ENCODE results near the gene VTI1B. TPM values are rescaled to one million over a fixed set of nuclear protein-coding genes. Genes with fewer than 3 reads are reported as not detected.
A peak's percentile ranks its signal among the peaks of the same experiment; 100 is the strongest.

VTI1B gene
- total RNA-seq, 1 donor from 2014 or later, result 115 TPM

DNA sequence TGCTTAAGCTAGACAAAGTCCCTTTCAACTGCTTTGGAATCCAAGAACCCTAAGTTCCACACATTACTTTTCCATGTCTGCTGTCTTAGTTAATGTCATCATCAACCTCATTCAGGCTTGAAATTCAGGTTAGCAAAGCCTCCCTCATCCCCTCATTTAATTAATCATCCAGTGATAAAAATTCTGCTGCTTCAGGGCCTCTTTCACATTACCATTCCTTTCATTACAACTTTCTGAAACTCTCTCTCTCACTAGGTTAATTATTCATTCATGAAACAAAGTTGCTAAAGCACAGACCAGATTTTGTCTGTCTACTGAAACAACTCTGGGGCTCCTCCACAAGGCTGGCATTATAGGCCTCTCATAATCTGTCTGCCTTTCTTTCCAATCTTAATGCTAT lies 9.4 kb upstream of the VTI1B start:
- DNase-seq (ENCODE audit: low spot score), result no peak
- intact Hi-C loops (cut with DNase I), result no loop called here

- no peak for DNase-seq (ENCODE audit: low spot score)
- intact Hi-C loops (cut with DNase I), result no loop called here
Observed at GRCh38 chr14:67680941-67681340, 6.5 kb upstream of the VTI1B start.

DNA sequence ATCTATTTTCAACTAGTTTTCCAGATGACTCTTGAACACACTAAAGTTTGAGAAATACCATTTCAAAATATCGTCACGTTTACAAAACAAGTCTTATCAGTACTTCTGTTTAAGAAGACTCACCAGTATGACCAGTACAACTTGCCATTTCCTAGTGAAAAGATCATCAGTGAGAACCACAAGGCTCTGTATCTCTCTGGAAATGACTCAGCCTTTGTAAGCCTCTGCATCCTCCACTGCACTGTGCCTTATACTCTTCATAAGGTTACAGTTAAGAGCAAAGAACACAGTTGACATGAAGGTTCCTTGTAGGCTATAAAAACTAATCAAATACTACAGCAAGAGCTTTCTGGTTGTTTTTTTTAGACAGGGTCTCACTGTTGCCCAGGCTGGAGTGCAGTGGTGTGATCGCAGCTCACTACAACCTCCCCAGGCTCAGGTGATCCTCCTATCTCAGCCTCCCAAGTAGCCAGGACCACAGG lies 5.7 kb upstream of the VTI1B start:
- intact Hi-C loops (cut with DNase I), result no loop called here
- DNase-seq (ENCODE audit: low spot score), result no peak

DNA sequence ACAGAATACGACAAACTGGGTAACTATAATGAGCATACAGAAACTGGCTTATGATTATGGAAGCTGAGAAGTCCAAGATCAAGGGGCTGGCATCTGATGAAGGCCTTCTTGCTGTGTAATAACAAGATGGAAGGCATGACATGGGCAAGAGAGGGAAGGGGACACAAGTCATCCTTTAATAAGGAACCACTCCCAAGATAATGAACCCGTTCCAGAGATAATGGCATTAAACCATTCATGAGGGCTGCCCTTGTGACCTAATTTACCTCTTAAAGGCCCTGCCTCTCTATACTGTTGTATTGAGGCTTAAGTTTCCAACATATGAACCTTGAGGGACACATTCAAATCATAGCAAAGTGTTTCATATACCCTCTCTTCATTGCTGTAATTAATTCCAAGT lies 4.6 kb upstream of the VTI1B start:
- intact Hi-C loops (cut with DNase I), result no loop called here
- no peak for DNase-seq (ENCODE audit: low spot score)

GRCh38 chr14:67675219-67675582 lies 769 bp upstream of the VTI1B start:
- intact Hi-C loops (cut with DNase I), result no loop called here

GRCh38 chr14:67674139-67674479 lies 323 bp downstream of the VTI1B start:
- intact Hi-C loops (cut with DNase I), result loop anchor here (1.0 kb wide), 2 partner anchors 21 to 74 kb away; partner anchors contain the start of genes PIGH and RDH11
- peak; percentile 91 for DNase-seq (ENCODE audit: low spot score)

More at GRCh38 chr14:67675219-67675582, 769 bp upstream of the VTI1B start:
- DNase-seq (ENCODE audit: low spot score), result no peak

DNA sequence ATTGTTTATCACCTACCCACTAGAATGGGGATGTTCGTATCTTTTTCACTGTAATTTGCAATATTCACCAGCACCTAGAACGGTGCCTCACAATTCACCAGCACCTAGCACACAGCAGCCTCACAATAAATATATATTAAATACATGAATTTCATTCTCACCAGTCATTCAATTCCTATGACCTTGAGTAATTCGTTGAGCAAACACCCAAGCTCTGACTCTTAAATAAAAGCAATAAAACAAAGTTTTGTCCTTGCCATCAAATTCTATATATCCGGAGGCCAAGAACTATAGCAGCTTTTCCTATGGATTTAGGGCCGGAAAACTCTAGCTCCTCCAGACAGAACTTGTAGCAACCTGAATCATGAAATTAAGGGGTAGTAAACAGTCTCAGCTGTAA lies 981 bp downstream of the VTI1B start:
- intact Hi-C loops (cut with DNase I), result no loop called here
- DNase-seq (ENCODE audit: low spot score), result no peak

GRCh38 chr14:67668559-67668958 lies 5.9 kb downstream of the VTI1B start:
- DNase-seq (ENCODE audit: low spot score), result no peak
- intact Hi-C loops (cut with DNase I), result no loop called here

DNA sequence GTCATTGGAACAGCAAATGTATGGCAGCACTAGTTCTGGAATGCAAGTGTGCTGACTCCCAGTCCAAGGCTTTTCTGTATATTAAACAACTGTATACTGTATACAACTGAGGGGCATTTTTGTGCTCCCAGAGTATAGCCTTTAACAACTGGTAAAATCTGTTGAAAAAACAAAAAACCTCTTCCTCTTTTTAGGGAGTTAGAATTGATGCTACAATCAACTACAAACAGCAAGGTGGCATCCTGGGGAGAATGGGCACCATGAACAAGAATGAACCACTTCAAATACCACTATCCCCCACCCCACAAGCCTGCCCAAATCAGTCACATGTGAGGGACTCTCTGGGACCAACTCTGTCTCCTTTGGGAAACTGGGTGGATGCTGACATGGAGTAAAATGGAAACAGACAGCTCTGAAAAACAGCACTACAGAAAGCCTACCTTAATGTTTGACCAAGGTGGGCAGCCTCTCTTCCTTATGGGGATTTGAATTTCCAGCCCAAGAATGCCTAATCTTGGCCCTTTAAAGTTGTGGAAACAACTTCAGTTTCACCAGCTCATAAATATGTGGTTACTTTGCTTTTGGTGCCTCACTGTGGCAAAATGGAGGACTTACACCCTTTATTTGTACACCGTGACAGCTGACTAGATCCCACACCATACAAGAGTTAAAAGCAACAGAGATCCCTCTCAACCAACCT lies 7.5 kb downstream of the VTI1B start:
- intact Hi-C loops (cut with DNase I), result loop anchor here (1.0 kb wide), 1 partner anchor 48 kb away; the partner anchor contains the start of gene ARG2
- DNase-seq (ENCODE audit: low spot score), result no peak

- DNase-seq (ENCODE audit: low spot score), result no peak
- intact Hi-C loops (cut with DNase I), result loop anchor here (1.0 kb wide), 1 partner anchor 47 kb away; the partner anchor contains the start of gene ARG2
Observed at GRCh38 chr14:67665868-67666267, 8.6 kb downstream of the VTI1B start.

- DNase-seq (ENCODE audit: low spot score), result no peak
- intact Hi-C loops (cut with DNase I), result no loop called here
Observed at GRCh38 chr14:67663633-67664032, 10.8 kb downstream of the VTI1B start.

DNA sequence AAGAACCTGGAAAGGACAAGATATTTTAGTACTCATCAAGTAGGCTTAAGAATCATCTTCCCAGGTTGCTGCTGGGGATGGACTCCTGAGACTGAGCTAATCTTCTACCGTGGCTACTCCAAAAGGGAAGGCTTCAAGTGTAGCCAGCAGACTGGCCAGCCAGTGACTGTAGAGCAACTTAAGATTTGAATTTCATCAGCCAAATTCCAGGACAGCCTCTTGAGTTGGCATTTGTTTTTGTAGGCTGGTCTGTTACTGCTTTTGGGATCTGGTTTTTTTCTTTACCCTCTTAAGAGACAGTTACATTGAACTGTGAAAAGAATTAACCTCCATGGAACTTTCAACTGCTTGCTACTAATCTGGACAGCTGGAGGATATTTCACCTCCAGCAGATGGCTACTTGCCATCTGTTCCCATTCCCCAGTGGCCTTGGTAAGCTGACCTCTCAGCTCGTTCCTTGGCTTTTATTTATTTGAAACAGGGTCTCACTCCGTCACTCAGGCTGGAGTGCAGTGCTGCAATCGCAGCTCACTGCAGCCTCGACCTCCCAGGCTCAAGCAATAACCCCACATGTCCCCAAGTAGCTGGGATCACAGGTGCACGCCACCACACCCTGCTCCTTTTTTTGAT lies 20.7 kb downstream of the VTI1B start:
- DNase-seq (ENCODE audit: low spot score), result no peak
- intact Hi-C loops (cut with DNase I), result no loop called here

DNA sequence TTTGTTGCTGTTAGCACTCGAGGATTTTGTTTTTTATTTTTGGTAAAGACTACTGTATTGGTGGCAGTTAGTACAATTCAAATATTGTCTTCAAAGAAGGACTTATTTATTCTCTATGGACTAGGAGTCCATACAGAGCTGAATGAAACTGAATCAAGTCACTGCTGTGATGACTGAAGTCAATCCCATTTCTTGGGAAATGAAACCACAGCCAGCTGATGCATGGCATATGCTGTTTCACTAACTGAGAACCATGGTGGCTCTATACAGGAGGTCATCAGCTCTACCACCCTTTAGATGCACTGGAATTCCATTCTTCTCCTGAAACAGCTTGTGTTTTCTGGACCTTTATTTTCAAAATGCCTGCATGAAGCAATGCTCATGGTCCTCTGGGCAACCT lies 22.2 kb downstream of the VTI1B start:
- intact Hi-C loops (cut with DNase I), result no loop called here
- DNase-seq (ENCODE audit: low spot score), result no peak

- no peak for DNase-seq (ENCODE audit: low spot score)
- intact Hi-C loops (cut with DNase I), result no loop called here
Observed at GRCh38 chr14:67650694-67651093, 23.7 kb downstream of the VTI1B start.

GRCh38 chr14:67650151-67650550 lies 24.3 kb downstream of the VTI1B start:
- DNase-seq (ENCODE audit: low spot score), result no peak
- intact Hi-C loops (cut with DNase I), result no loop called here

- intact Hi-C loops (cut with DNase I), result no loop called here
- no peak for DNase-seq (ENCODE audit: low spot score)
Observed at GRCh38 chr14:67646131-67646530, 28.3 kb downstream of the VTI1B start.

GRCh38 chr14:67645414-67645813 lies 29.0 kb downstream of the VTI1B start:
- DNase-seq (ENCODE audit: low spot score), result no peak
- intact Hi-C loops (cut with DNase I), result no loop called here

DNA sequence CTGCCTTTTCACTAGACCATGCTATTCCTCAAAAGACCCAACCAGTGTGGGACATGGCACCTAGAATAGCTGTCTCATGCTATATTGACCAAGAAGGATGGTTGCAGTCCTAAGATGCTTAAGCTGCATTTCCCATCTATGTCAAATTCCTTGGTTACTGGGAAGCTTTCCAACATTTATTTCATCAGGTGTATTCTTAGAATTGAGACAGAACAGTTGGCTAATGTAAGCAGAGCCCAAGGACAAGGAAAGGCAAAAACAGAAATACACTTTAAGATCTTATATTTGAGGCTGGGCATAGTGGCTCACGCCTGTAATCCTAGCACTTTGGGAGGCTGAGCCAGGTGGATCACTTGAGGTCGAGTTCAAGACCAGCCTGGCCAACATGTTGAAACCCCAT lies 30.0 kb downstream of the VTI1B start:
- intact Hi-C loops (cut with DNase I), result no loop called here
- DNase-seq (ENCODE audit: low spot score), result no peak

DNA sequence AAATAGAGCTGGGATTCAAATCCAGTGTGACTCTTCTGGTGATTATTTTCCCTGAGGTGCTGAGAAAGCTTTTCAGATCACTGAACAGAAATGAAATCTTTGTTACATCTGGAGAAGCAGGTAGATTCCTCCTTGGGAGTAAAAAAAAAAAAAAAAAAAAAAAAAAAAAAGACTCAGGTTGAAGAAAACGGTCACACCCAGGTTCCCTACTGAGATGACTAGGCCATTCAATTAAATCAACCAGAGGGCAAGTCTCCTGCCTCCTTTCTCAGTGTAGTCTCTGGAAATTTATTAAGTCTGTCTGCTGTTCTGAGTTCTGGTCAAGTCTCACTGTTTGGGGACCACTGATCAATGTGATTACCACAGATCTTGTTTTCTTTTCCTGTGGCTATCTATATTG lies 30.7 kb downstream of the VTI1B start:
- intact Hi-C loops (cut with DNase I), result no loop called here

GRCh38 chr14:67641902-67642749 lies 32.3 kb downstream of the VTI1B start:
- intact Hi-C loops (cut with DNase I), result no loop called here
- no peak for DNase-seq (ENCODE audit: low spot score)

More for the DNA sequence above, 30.7 kb downstream of the VTI1B start:
- DNase-seq (ENCODE audit: low spot score), result no peak
